ENCODE results near the gene OR8G1.
"Not testable (repeated sequence)": the region's sequence is repeated elsewhere in the genome, so short reads cannot be mapped to it uniquely, and the experiment has no call there.

OR8G1 gene

GRCh38 chr11:124240621-124241397 is at the start of gene OR8G1:
TSS of gene OR8G1 (plus strand) at chr11:124241095. CDS start at chr11:124249676, 8,581 bp downstream.
- DNase-seq = no peak

DNA sequence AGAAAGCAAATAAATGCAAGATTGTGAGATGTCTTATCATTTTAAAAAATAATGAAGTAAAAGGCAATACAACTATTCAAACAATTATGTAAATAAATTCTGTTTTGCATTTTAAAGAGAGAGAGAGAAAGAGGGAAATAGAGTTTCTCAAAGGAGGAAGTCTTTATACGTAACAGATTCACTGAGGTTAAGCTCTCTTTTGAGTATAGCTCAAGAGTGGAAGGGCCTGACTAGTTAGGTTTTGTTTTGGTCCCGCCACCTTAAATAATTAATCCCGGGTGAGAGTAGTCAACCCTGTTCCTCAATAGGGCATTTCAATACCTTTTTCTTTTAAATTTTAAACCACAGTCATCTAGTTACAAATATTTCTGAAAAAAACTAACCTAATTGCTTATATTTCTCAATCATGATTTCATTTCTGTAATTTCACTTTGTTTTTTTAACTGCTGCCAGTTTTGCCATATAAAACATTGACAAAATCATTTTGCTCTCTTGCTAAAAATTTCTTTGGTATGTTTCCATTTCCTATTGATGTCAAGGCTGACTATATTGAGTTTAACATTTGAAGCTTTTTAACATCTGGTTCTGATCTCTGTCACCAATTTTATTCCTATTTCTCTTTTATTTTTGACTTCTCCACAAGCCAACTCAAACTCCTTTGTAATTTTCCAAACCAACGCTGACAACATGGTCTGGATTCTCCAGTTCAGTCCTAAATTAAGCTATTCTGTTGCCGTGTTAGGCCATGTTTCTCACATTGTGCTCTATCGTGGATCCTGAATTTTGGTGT is 47.5 kb upstream of the OR8G1 start:
- no peak for DNase-seq

DNA sequence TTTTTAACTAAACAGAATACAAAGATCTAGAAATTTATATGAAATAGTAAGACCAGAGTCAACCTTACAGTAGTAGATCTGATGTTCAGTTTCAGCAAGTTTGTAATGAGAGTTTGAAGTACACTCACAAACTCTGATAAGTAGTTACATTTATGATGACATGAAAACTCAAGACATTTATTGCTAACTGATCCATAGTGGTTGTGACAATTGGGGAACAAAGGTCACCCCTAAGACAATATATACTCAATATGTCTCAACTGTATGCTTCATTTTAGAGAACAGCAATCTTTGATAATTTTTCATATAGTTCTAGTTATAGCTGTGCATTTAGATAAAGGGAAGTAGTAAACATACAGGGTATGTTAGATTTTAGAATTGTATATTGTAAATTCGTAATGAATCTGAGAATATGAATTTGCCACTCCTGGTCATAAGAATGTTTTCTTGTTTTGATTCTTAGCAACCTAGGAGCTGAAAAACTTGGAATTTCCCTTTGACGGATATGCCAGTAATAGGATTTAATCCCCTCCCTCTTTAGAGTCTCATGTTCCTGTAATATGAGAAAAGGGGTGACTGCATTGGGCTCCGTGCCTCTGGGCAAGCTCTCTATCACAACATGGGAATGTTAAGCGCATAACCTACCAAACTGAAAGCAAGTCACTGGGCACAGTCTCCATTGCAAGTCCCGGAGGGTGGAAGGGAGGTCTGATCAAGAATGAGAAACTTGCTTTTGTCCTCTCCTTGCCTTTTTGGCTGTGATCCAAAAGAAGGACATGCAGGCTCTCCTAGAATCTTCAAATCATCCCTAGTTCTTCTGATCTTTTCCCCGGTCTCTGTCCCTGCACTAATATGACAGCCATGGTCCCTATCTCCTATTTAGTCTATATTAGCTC is 46.4 kb upstream of the OR8G1 start:
- no peak for DNase-seq

DNA sequence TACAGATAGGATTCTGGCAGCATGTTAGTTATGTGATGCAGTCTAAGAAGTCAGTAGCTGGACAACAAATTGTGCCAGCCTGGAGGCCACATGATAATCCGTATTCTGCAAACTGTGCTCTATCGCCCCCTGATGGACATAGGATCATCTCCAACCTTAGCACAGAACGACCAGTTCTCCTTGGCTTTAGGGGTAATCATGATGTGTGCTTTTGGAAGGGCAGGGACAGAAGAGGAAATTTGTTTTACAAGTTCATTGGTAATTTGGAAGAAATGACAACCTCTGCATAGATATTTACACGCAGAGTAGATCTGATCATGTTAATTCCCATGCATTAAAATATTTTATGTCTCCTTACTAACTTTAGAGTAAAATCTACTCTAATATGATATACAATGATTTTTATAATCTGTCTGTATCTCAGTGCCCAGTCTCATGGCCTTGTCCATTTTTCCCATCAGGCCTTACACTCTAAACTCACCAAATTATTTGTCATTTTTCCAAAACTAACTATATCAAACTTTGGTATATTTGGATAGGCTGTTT is 45.6 kb upstream of the OR8G1 start:
- DNase-seq = peak; percentile 26

DNA sequence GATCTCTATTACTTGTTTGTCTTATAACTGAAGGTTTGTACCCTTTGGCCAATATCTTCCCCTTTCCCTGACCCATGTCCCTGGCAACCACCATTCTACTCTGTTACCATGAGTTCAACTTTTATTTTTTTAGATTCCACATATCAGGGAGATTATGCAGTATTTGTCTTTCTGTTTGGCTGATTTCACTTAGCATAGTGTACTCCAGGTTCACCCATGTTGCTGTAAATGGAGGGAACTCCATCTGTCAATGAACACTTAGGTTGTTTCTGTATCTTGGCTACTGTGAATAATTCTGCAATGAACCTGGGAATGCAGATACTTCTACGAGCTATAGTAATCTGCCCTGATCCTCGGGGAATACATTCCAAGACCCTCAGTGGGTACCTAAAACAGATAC is 42.9 kb upstream of the OR8G1 start:
- DNase-seq = no peak

GRCh38 chr11:124198897-124199296 is 42.0 kb upstream of the OR8G1 start:
- DNase-seq = no peak

DNA sequence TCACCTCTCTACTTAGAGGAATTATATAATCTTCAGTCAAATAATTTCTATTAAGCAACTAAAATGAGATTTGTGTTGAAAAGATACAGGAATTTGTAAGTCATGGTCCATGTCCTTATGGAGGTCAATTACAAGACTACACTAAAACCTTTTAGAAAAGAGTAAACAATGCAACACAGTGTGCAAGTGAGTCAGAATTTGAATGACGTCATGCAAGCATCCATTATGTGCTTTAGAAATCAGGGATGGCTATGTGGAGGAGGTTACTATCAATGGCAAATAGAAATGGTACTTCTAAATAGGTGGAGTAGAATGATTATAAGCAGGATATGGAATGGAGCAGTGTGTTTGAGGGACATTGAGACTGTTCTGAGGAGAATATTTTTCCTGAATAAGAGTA is 41.2 kb upstream of the OR8G1 start:
- no peak for DNase-seq

GRCh38 chr11:124200671-124201070 is 40.2 kb upstream of the OR8G1 start:
- no peak for DNase-seq

DNA sequence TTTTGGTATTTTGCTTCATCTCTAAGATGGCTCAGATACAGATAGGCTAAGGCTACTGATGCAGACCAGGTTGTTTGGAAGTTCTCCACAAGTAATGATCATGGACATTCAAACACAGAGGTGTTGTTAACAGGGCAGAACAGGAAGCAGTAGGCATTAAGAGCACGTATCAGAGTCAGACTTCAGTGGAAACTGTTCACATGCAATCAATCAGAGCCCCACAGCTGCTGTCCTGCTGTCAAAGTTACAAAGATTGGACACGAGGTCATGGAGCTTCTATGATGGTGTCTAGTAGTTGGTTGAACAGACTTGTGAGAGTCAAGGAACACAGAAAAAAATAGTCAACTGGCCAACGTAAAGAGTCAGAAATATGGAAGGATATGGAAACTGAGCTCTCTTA is 37.9 kb upstream of the OR8G1 start:
- DNase-seq = no peak

DNA sequence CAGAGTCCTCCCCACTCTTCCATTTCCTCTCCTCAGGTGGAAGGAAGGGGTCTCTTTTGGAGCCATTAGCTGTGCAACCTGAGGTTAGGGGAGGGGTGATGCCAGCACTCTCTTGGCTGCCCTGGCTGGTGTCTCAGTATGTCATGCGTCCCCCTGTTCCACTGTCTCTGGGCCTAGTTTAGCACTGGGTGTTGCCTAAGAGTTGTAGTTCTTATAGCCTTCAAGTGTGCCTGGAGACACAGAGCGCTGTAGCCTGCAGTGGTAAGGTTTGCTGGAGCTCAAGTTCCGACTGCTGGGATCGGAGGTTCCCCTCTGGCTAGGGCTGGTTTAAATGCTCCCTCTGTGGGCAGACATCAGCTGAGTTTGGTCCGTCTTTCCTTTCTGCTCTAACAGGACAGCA is 36.9 kb upstream of the OR8G1 start:
- DNase-seq = no peak

DNA sequence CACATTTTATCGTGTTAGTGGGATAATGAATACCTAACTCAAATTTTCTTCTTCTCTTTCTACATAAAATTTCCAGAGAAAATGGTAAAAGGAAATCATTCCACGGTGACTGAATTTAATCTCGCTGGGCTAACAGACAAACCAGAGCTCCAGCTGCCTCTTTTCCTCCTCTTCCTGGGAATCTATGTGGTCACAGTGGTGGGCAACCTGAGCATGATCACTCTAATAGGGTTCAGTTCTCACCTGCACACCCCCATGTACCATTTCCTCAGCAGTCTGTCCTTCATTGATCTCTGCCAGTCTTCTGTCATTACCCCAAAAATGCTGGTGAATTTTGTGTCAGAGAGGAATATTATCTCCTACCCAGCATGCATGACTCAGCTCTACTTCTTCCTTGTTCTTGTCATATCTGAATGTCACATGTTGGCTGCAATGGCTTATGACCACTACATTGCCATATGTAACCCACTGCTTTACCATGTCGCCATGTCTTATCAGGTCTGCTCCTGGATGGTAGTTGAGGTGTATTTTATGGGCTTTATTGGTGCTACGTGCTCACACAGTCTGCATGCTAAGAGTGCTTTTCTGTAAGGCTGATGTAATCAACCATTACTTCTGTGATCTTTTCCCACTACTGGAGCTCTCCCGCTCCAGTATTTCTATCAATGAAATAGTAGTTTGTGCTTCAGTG is 33.6 kb upstream of the OR8G1 start:
- DNase-seq = no peak

DNA sequence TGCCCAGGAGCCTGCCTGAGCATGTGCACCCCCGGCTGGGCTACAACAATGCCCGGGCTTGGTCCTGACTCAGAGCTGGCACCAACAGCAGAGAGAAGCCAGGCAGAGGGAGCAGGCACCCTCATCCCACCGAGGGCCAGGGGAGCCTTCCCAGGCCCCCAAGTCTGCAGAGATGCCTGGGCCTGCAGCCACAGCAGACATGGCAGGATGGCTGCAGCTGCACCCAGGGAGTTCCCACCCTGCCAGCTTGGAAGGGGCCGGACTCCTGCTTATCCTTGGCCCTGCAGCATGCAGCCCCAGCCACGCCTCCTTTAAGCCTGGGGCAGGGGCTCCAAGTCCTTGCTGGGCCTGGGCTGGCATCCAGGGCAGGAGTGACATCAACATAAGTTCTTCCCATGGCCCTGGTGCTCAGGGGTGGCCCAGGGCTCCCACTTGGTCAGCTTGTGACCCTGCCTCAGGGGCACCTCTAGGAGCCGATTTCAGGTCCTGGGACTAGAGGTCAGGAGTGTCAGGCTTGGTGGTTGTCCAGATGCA is 31.0 kb upstream of the OR8G1 start:
- no peak for DNase-seq

DNA sequence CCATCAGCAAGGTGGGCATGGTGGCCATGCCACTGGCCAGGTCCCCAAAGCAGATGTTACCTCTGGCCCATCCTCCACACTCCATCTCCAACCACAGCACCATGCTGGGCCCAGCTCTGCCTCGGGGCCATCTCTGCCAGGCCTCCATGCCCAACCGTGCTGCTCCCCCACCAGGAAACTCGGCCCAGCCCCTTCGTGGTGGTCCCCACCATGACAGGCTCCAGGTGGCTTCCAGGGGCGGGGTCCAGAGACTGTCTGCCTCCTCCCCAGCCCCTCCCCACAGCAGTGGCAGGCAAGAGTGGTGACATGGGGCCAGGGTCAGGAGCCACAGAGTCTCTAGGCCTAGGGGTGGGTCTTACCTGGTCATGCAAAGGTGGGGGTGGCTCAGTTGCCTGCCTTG is 30.5 kb upstream of the OR8G1 start:
- DNase-seq = no peak

DNA sequence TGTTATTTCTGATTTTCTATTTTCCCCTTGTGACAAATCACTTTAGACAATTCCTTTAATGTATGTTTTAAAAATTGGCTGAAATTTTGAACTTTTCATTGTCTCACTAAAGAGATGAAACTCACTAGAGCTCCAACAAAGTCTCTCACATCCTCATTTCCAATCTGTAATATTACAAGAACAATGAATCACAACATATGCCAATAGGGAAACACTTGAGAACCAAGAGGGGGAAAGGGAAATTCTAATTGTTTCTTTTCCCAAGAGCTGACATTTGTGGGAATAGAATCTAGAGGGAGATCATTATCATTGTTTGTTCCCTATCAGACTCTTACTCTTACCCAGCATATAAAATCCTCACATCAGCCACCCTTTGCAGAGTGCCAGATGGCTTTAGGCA is 29.6 kb upstream of the OR8G1 start:
- no peak for DNase-seq

- no peak for DNase-seq
Observed at GRCh38 chr11:124214027-124214426, 26.9 kb upstream of the OR8G1 start.

DNA sequence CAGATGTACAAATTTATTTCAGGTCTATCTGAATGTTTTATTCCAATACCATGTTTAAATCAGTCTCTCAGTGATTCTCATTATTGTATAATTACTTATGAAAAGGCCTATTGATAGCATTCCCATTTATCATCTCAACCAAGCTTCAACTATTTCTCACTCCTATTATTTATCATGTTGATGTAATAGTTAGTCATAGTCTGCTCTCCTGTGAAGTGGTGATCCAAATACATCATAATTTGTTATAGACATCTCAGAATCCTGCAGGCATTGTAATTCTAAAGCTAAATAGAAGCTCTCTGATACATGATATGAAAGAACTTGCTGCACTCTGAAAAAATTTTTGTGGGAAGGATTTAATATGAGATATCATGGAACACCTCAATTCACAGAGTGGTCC is 21.8 kb upstream of the OR8G1 start:
- DNase-seq = no peak

GRCh38 chr11:124222407-124222806 is 18.5 kb upstream of the OR8G1 start:
- no peak for DNase-seq

- not testable (repeated sequence) for DNase-seq
Observed at GRCh38 chr11:124224618-124225423, 16.1 kb upstream of the OR8G1 start.

GRCh38 chr11:124225471-124225870 is 15.4 kb upstream of the OR8G1 start:
- no peak for DNase-seq

DNA sequence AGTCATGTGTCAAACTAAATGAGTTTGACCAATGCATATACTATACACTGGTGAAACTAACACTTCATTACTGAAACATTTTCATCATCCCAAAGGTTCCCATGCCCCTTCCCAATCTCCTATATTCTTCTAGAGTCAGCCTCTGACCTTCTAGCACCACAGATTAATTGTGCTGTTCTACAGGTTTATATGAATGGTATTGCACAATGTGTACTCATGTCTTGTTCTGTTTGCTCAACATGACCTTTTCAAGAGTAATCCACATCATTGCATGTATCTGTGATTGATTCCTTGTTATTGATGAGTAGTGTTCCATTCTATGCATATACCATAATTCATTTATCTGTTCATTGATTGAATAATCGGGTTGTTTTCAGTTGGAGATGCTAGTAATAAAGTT is 7.5 kb upstream of the OR8G1 start:
- no peak for DNase-seq

DNA sequence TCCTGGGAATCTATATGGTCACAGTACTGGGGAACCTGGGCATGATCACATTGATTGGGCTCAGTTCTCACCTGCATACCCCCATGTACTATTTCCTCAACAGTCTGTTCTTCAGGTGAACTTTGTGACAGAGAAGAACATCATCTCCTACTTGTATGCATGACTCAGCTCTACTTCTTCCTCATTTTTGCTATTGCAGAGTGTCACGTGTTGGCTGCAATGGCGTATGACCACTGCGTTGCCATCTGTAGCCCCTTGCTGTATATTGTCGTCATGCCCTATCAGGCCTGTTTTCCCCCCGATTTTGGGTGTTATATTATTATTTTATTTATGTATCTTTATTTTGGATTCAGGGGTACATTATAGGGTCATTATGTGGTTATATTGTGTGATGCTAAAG is 2.4 kb upstream of the OR8G1 start:
- no peak for DNase-seq

All from activated naive CD4-positive, alpha-beta T cell treated with Interleukin-2 at 50 U/mL for 16 hours (primary cell).